NCI-H2029 treated with DMSO at 0.1 percent for 48 hours (cell line): Measurements from ENCODE around the gene HLCS.
"Not testable (repeated sequence)": the region's sequence is repeated elsewhere in the genome, so short reads cannot be mapped to it uniquely, and the experiment has no call there.

Source experiments
- DNase-seq: peaks from one replicate; lab custom pipeline; 2025; lab: John Stamatoyannopoulos, UW

HLCS gene

DNA sequence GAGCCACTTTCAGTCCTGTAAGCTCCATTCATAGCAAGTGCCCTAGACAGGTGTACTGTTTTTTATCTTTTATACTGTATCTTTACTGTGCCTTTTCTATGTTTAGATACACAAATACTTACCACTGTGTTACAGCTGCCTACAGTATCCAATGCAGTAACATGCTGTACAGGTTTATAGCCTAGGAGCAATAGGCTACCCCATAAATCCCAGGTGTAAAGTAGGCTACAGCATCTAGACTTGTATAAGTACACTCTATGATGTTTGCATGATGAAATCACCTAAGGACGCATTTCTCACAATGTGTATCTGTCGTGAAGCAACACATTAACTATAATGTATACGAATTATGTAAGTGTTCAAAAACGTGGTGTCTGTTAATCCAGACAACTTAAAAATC lies 10.7 kb downstream of the HLCS start:
- DNase-seq: no peak

- DNase-seq: not testable (repeated sequence)
These were observed 14.1 kb downstream of the HLCS start for GRCh38 chr21:36952331-36952730.

DNA sequence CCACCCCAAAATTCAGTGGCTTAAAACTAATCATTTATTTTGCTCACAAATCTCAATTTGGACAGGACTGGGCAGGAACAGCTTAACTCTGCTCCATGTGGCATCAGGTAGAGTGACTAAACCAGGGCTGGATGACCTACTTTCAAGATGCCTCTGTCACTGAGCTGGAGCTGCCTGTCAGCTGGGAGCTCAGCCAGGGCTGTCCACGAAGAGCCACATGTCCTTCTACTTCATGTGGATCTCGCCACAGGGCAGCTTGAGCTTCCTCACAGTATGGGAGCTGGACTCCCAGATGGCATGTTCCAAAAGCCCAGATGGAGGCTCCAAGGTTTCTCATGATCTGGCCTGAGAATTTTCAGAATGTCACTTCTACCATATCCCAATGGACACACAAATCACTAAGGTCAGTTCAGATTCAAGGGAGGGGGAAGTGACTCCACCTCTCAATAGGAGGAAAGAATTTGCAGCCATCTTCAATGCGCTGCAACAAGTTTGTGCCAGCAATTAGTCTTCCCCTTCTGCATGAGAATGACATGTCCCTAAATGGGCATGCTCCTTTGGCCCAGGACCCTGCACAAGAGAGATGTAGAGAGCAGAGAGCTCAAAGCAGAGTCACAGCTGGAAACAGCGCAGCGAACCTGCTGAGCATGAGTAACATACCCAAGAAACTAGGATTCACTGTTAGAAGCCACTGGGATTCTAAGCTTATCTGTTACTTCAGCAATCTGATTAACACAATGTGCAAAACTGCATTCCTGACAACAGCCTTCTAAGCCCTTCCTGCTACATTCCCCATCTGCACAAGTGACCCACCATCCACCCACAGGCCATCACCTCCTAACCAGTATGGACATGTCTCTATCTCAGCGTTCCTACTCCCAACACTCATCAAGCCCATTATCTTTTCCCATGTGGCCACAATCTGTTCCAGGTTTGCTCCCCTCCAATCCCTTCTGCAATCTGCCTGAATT lies 17.0 kb downstream of the HLCS start:
- DNase-seq: no peak

DNA sequence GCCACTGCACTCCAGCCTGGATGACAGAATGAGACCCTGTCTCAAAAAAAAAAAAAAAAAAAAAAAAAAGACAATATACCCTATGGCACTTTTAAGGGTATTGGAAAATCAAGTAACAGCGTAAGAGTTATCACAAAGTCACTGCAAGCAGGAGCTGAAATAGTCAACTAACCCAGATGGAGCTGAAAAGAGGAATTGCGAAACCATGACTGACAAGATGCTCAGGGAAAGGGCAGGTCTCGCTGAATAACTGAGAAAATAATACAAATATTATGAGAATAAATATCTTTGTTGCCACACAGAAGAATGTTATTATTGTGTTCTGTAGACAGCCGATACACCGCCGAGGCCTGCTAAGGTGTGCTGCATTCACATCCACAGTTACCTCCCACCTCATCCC lies 17.8 kb downstream of the HLCS start:
- no peak for DNase-seq

- DNase-seq: no peak
These were observed 19.5 kb downstream of the HLCS start for GRCh38 chr21:36946949-36947356.

DNA sequence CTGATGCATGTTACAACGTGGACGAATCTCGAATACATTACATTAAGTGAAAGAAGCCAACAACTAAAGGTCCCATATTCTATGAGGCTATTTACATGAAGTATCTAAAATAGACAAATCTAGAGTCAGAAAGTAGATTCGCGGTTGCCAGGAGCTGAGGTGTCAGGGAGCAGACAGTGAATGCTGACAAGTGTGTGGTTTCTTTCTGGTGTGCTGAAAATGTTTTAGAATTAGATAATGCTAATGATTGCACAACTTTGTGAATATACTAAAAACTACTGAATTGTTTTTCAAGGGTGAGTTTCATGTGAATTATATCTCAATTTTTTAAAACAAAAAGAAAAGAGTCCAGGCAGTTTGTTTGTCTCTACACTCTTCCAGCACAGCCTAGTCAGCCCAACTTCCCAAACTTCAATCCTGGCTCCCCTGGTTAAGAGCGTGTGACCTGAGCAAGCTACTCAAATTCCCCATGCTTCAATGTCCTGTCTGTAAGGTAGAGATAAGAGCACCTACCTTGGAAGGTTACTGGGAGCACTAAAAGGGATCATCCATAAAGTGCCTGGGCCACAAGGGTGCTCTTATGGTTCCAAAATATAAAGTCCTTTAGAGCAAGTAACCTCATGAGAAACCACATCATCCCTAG lies 20.9 kb downstream of the HLCS start:
- no peak for DNase-seq

DNA sequence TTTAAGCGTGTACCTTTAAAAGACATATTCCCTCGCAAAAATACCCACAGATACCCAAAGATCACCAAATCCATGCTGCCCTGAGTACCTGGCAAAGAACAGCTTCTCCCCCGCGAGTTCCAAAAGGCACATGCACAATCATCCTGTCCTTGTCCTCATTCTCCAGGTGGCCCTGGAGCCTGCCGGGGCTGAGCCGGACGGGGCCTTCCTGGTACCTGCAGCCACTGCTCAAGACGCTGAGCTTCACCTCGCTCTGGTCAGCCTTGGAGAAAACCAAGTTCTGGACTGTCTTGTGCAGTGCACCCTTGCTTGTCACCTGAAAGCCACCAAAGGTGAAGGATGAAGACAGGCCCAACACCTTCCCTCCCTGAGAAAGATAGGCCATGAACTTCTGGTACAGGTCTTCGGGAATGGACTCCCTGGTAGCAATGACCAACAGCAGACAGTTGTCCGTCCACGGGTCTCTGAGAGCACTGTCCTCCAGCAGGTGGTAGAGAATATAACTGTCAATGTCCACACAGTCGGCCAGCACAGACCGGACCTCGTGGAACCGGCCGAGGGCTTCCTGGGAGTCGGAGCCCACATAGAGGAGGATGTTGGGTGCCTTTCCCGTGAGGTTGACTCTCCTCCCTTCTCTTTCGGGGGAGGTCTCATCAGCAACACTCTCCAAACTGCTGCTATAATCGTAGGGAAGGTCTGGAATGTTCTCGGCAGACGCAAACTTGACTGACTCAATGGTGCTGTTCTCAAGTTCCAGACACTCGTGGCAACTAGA lies 29.9 kb downstream of the HLCS start:
- DNase-seq: no peak

GRCh38 chr21:36934864-36935420 lies 31.5 kb downstream of the HLCS start:
- no peak for DNase-seq

DNA sequence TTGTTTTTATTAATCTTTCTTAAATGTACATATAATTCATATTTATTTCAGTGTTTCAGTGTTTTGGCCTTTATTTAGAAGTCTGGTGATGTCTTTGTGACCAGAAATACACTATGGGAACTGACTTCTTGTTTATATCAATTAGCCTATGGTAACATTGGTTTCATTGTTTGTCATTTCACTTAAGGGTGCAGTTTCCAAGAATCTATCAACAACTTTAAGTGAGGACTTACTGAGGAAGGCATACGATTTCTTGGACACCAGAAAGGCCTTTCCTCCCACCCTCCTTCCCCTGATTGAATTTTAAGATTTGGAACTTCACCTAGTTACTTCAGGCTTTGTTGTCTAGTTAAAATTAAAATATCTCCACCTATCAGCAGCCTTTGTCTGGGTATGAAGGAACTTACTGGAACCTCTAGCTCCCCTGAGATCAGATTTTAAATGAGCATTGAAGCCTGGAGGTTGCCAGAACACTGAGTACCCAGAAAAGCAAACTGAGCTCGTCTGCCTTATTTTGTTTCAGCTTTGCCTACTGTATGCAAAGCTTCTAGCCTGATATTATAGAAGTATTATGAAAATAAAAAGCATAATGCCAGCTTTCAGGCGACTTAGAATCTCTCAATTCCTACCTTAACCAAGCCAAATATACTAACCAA lies 34.2 kb downstream of the HLCS start:
- no peak for DNase-seq

DNA sequence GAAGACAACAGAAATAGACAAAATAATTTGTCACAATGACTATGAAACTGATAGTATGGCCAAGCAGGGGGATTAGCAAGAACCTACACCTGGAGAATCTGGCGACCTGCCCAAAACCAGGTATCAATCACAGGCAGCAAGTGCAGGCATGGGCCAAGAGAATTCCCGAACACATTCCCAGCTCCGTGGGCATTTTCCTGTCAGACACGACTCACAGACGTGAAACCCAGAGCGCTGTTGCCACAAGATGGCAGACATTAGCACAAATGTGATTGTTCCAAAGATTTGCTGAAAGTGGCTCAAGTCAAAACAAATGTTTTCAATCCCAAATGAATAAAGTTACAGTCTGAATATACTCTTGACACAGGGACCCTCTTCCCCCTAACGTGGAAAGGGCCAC lies 36.8 kb downstream of the HLCS start:
- DNase-seq: no peak

GRCh38 chr21:36928960-36929359 lies 37.5 kb downstream of the HLCS start:
- DNase-seq: no peak

DNA sequence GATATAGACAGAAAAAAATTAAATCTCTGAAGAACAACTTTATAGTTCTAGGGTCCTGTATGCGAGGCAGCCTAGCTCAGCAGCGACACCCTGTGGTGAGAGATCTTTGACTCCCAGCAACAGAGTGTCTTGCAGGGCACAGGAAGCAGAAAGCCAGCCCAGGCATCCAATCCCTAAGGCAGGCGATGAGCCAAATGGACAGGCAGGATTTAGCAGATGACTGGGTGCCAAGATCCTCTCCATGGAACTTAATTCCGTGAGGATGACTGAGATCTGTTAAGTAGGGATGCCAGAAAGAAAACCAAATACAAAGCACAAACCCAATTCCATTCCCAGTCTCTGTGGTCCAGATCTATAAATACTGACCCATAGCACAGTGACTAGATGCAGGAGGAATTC lies 38.8 kb downstream of the HLCS start:
- peak; percentile 63 for DNase-seq

DNA sequence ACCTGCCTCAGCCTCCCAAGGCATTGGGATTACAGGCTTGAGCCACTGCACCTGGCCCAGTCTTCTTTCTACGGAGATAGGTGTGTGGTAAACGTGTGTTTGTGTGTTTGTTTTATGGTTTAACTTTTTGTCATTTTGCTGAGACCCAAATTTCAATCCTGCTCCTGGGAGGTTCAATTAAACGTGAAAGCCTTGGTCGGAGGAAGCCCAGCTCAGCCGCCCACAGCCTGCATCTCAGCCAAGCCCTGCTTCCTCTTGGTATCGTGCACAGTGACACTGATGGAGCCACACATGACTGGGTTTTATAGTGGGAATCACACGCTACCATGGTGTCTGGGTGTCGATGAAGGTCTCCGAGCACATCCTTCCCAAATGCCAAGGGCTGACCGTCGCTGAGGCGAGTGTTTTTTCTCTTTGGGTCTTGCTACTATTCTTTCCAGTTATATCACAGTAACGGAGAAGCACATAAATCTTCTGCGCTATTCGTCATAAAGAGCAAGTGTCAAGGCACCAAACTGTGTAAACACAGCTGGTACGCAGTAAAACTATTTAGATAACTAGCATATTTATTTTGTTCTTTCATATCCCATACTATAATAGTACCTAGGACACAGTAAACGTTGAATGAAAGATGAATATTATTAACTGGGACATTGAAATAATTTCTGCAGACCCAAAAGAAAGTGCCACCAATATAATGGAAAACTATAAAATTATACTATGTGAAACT lies 39.3 kb downstream of the HLCS start:
- DNase-seq: no peak

- DNase-seq: no peak
These were observed 43.2 kb downstream of the HLCS start for GRCh38 chr21:36923270-36923669.

DNA sequence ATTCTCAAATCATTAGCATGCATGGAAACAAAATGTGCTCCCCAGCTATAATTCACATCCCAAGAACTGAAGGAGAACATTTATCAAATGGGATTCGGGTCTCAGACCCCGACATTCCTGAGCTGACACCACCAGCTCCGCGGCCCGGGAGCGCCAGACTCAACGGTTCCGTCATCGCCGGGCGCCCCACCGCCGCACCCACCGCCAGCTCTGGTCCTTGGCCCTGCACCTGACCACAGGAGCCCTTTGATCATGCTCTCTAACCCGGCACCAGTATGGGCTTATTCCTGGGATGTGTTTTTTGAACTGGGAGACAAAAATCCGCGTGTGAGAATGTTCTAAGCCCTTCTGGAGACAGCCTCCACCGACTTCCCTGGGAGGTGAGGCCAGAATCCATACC lies 43.6 kb downstream of the HLCS start:
- no peak for DNase-seq

GRCh38 chr21:36918291-36918690 lies 48.2 kb downstream of the HLCS start:
- no peak for DNase-seq

DNA sequence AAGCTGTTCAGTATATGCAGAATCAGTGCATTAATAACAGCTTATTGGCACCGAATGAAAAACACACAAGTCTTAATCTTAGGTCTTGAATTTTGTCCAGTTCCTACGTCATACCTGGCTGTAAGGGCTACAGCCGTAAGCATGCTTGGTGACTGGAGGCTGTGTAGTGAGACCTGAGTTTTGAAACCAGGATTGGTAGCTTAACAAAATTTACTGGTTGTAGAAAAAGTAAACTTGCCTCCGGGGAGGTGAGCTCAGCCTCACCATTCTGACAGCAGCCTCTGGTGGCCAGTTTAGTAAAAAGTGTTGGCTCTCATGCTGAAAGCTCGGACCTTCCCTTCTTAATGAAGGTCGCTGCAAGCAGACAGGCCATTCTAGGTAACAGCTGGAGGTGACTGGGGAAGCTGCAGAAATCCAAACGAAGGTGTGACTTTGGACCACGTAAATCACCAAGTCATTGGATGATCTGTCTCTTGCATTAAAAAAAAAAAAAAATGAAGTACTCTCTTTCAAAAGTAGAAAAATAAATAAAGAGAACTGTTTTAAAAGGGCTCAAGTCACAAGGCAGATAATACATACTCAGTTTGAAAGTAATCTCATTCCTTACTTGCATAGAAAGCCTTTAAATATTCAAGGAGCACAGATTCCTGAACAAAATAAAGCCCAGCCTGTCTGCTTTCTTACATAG lies 48.9 kb downstream of the HLCS start:
- DNase-seq: no peak

DNA sequence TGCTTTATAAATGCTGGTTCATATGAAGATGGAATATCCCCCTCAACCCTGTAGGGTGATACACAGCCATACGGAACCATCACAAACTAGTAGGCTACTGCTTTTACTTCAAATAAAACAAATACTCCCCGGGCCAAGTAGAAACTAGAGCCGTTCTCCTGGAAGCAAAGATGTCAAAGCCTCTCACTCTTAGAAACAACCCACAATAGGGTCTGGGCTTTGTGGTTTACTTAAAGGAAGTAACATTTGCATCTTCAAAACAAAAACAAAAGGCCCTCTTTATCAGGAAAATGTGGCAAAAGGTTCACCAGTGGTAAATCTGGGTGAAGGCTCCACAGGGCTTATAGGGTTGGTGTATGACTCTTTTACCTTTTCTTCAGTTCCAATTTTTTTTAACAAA lies 49.8 kb downstream of the HLCS start:
- DNase-seq: no peak

DNA sequence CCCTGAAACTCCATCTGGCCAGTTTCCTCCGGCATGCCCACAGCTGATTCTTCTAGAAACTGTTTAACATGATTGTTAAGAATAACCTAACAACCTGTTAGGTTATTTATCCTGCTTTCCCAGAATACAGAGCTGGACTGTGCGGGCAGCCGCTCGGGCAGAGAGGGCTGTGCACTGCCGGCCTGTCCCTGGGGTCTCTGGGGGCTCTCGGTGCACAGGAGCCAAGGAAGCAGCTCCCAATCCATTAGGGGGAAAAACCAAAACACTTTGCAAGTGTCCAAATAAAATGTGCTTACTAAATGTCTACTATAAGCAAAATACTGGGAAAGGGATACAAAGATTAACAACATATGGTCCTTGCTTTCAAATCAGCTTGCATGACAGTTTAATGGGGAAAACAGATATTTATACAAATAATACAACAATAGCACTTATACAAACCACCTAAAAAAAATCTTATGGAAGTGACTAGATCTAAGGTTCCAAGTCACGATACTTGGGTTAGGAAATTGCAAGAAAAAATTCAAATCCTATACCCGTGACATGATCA lies 50.7 kb downstream of the HLCS start:
- no peak for DNase-seq

DNA sequence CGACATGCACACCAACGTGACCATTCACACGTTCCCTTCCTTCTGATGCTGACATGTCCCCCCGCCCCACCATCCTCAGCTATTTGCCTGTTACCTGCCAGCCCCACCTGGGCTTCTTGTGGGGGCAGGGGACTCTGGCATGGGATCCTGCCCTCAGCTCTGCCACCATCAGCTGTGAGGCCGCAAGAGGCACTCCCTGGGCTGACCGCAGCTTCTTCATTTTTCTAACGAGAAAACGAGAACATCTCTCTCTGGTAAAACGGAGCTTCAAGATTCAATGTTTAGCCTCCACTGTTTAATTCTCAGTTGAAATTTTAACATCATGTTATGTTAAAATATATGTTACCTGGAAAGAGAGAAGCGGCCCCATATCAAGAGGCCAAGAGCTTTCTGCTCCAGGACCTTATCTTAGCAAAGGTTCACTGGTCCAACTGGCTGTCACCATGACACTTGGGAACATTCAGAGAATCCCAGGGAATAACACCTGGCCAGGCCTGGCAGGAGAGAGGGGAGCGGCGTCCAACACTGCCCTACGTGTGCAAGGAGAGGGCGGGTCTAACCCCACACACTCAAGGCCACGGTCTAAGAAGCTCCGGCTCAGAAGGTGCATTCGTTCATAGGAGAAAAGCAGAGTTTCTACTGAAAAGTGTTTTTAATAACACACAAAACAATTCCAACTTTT lies 51.3 kb downstream of the HLCS start:
- DNase-seq: no peak
